ENCODE results near the gene TIMP2. TPM values are rescaled to one million over a fixed set of nuclear protein-coding genes. Genes with fewer than 3 reads are reported as not detected.

Gene TIMP2
- total and polyA plus RNA-seq, 2 of the 13 experiments (the other 11 are each of a cell fraction or from before 2014, with no cell fraction given) = 3.8 to 8.5 TPM

DNA sequence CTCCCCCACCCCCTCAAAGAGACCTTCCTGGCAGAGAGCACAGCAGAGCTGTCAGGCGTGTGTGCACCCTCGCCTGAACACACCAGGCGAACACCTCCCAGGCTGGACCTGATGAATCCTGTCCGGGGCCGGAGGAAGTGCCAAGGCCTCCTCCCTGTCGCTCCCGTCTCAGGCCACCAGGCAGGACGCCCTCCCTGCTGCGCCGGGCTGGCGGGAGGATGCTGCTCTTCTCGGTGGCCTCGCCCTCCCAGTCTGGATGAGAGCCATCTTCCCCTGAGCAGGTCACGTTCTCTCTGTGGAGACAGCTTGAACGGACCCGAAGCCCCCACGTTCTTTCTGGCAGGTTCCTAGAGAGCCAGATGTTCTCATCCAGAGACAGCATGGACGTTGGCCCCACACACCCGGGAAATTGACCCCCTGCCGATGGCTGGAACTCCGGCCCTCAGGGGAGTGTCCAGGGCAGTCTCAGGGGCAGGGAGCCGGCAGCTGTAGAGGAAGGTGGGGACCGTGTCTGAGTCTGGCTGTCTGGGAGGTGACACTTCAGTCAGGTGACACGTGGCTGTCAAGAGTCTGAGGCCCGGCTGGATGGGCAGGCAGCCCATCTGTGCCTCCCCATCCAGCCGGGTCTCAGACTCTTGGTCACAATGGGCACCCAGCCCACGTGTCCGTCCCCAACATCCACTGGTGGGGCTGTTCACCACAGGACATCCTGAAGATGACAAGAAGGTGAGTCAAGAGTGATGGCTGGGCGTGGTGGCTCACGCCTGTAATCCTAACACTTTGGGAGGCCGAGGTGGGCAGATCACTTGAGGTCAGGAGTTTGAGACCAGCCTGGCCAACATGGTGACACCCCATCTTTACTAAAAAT lies 5.0 kb upstream of the TIMP2 start (continued):
- TF ChIP-seq, protein P1, sequence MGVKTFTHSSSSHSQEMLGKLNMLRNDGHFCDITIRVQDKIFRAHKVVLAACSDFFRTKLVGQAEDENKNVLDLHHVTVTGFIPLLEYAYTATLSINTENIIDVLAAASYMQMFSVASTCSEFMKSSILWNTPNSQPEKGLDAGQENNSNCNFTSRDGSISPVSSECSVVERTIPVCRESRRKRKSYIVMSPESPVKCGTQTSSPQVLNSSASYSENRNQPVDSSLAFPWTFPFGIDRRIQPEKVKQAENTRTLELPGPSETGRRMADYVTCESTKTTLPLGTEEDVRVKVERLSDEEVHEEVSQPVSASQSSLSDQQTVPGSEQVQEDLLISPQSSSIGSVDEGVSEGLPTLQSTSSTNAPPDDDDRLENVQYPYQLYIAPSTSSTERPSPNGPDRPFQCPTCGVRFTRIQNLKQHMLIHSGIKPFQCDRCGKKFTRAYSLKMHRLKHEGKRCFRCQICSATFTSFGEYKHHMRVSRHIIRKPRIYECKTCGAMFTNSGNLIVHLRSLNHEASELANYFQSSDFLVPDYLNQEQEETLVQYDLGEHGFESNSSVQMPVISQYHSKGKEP (CRISPR knock-in tag; IDR thresholded peaks at IDR 0.05) = no peak
- no peak for TF ChIP-seq CAMTA2 (CRISPR knock-in tag; IDR thresholded peaks at IDR 0.05; ENCODE audit: borderline replicate concordance)
- no peak for TF ChIP-seq SP4 (CRISPR knock-in tag; IDR thresholded peaks at IDR 0.05)
- no peak for TF ChIP-seq LRRFIP1 (CRISPR knock-in tag; conservative IDR thresholded peaks at IDR 0.05)
- TF ChIP-seq MYNN (CRISPR knock-in tag; IDR thresholded peaks at IDR 0.05; ENCODE audit: low read depth) = no peak
- TF ChIP-seq SRY (CRISPR knock-in tag; IDR thresholded peaks at IDR 0.05) = no peak
- TF ChIP-seq ZNF354B (CRISPR knock-in tag; IDR thresholded peaks at IDR 0.05) = no peak
- TF ChIP-seq REXO4 (CRISPR knock-in tag; IDR thresholded peaks at IDR 0.05; ENCODE audit: borderline replicate concordance) = no peak
- TF ChIP-seq ATF7-NPFF (CRISPR knock-in tag; IDR thresholded peaks at IDR 0.05; ENCODE audit: low read depth) = no peak
- TF ChIP-seq ZSCAN12 (CRISPR knock-in tag; IDR thresholded peaks at IDR 0.05) = no peak
- TF ChIP-seq ZBTB38 (CRISPR knock-in tag; IDR thresholded peaks at IDR 0.05) = 0 out of 2 replicates have a peak, but pooled peaks have one; percentile 32
